ENCODE results near the gene FARS2.

The FARS2 gene

DNA sequence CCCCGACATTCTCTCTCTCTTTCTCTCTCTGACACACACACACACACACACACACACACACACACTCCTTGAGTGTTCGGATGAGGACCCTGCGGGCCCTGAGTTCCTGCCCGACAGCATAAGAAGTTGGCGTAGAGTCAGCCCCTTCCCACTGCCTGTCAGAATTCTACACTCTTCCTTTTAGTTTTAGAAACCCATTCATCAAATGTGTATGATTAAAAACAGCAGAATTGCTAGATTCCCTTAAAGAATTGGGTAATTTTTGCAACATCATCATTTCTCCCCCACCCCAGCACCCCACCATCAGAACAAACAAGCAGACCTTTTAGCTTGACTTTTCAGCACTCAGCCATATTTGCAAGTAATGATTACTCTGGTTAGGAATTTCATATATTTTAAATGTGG is 322.8 kb downstream of the FARS2 start:
- peak; percentile 71 for DNase-seq (ENCODE audit: low read depth)

DNA sequence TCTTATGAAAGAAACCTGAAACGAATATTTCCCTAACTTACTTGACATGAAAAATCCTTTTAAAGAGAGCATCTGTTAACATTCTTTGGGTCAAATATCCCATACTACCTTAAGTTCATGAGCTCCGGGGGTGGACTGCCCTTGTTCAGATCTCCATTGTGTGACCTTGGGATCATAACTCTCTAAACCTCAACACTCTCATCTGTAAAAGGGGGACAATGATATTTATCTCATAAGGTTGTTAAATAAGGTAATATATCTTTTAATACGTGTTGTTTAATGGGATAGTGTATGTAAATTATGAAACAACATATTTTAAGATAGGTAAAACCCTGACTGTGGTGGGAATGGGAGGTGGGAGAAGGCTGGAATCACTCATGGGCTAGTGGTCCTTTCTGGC is 326.3 kb downstream of the FARS2 start:
- DNase-seq (ENCODE audit: low read depth): no peak

DNA sequence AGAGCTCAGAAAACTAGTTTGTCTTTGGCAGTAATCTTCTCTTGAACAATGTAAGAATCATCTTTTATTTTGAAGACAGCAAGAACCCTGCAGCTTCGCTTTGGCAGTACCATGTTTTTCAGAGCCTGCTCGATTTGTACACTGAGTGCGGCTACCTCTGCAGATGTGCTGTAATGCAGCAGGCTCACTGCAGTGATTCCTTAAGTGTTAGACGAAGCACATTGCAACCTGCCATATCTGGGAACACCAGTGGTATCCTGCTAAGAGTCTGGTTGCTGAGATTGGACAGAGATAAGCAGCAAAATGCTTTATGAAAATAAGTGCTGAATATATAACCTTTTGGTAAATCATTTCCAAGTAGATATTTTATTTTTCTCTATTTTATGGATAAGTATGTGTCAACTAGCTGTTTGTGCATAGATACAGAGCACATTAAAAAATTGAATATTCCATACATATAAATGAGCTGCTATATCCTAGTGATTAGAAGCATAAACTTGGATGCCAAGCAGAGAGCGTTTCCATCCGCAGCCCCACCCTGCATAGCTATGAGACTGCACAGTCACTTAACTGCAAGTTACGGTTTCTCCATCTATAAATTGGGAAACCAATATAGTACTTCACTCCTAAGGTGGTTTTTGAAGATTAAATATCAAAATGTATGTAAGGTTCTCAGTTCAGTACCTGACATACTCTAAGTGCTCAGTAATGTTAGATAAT is 328.3 kb downstream of the FARS2 start:
- DNase-seq (ENCODE audit: low read depth): no peak

DNA sequence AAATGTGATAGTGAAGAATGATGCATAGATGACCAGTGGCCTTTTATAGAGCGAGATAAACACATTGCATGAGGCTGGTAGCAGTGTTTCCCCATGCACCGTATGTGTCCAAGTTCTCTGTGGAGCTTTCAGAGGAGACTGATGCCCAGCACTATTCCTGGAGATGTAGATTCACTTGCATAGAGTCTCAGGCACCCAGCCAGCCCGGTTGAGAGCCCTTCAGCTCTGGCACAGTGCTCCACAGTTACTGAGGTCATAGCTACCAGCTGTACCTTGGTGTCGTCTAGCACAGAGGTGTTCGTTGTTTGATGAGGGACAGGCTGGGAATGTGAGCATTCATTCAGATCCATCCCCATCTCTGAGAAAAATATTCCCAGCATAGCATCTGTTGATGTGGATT is 328.9 kb downstream of the FARS2 start:
- no peak for DNase-seq (ENCODE audit: low read depth)

DNA sequence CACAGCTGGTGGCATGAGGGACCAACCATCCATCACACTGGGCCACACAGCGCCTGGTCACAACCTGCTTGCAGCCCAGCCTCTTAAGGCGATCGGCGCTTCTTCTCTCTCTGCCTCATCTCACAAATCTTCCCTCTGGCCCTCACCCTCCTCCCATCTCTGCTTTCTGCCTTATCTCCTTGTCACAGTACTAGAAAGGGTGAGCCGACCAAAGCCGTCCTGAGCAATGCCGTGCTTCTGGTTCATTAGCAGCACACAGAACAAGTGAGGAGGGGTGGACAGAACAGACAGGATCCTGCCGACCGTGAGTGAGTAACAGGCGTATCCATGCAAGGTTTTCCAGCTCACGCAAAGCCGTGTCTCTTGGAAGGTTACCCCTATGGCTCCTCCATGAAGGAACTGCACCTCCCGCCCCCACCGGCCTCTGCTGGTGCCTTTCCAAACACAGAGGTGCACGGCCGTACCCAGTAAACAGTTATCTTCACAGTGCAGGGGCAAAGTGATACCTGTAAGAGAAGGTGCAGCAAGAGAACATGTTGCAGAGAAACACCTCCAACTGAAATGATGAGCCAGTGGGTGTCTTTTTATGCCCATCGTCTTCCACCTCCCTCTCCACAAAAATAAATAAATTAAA is 331.7 kb downstream of the FARS2 start:
- no peak for DNase-seq (ENCODE audit: low read depth)

DNA sequence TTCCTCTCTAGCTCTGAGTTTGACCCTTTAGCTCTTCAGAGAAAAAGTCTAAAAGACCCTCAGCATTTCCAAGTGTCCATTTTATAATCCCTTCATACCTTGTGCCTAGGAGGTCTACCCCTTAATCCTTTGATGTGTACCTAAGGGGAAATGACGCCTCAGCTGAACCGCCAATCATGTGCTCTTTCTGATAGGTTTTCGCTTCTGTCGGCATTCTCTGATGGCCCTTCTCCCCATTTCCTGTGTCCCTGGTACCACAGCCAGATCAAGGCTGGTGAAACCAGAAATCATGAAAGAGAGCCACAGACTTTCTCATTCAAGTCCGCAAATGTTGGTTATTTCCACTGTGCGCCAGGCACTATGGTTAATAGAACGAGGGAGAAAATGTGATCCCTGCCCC is 333.9 kb downstream of the FARS2 start:
- DNase-seq (ENCODE audit: low read depth): no peak

DNA sequence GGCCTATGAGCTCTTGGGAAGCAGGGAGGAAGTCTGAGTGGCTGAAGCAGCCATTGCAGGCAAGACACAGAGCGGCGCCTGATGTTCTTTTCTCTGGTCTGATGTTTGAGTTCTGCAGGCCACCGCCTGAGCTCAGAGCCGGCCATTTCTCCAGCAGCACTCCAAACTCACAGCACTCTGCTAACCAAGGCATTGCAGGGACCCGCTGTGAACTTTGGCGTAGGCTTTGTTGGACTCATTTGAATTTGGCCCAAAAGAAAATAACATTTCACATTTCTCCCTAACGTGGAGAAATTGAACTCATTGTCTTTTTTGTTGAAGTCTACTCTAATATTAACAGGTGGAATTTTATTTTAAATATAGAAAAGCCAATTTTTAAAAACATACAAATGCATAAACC is 336.1 kb downstream of the FARS2 start:
- no peak for DNase-seq (ENCODE audit: low read depth)

DNA sequence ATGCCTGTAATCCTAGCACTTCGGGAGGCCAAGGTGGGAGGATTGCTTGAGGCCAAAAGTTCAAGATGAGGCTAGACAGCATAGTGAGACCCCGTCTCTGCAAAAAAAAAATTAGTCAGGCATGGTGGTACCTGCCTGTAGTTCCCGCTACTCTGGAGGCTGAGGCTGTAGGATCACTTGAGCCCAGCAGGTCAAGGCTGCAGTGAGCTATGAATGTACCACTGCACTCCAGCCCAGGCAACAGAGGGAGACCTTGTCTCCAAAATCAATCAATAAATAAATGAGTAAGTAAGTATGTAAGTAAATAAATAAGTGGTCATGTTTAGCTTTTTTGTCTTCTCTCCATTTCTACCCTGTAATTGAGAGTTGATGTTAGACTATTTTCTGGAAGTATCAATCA is 336.8 kb downstream of the FARS2 start:
- no peak for DNase-seq (ENCODE audit: low read depth)

DNA sequence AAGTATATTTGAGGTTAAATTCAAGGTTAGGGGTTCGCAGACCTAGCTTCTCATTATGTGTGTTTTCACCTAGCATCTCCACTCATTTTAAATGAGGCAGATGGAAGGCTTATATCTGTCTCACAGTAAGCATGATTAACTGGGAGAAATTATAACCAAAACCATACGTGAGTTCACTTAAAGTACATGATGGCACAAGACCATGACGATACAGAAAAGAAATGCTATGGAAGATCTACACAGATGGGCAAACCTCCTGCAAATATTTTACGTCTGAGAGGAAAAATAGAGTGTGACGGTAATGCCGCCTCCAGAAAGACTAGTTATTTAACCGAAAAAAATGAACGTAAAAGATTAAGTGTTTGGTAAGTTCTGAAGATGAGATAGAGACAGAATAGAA is 337.8 kb downstream of the FARS2 start:
- DNase-seq (ENCODE audit: low read depth): peak; percentile 59

DNA sequence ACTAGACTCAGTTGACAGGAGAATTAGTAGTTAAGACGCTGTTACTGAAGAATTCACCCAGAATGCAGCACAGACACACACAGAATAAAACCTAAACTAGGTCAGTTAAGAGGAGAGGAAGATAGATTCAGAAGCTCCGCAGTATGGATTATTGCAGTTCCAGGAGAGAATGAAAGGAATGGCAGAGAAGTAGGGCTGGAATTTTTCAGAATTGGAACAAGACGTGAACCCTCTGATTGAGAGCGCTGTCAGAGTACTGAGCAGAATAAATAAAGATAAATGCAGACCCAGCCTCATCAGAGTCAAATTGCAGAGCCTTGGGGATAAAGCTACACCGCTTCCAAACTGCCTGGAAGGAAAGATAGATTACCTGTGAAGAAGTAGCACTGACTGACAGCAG is 344.6 kb downstream of the FARS2 start:
- no peak for DNase-seq (ENCODE audit: low read depth)

DNA sequence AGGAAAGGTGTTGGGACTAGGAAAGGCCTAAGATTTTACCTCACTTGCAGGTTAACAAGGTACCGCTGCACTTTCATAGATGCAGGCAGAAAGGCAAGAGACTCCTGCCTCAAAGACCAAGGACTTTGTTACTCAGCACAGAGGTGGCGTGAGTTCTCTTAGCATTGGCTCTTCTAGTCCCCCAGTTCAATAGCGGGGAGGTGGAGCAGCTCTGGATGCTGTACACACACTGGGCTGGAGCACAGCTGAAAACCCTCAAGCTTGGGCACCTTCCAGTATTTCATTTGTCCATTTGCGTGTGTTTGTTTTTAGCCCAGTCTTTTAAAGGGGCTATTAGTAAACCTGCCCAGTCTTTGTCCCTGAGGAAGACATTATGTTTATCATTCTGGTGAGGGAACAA is 345.2 kb downstream of the FARS2 start:
- no peak for DNase-seq (ENCODE audit: low read depth)

DNA sequence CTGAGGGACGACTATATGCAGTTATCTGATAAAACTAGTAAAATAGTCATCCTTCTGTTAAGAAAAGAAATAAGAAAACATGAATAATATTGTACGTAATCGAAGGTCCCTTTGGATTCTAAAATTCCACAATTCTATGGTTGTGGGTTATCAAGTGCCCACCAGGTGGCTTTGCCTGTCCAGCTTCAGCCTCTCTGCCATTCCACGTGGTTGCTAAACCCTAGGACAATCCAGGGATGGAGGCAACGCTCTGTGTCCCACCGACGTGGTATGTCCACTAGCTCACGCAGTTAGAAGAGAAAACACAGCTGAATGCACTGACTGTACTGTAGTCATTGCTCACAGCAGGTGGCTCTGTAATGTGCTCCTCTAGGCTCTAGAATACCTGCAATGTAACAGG is 349.3 kb downstream of the FARS2 start:
- DNase-seq (ENCODE audit: low read depth): no peak

DNA sequence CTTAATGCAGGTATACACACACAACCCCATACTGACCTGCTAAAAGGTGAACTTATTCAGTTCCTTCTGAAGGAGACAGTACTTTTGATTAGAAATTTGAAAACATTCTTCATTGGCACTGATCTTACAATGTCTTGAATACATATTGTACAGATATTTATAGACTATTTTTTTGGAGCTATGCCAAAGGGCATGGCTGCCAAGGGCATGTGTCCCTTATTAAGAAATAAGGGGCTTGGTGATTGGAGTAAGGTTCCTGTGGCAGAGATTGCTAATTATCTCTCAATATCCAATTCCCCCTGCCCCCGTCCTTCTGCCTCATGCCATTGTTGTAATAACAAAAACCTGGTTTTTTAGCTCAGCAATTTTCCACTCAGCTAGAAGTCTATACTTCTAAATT is 355.9 kb downstream of the FARS2 start:
- DNase-seq (ENCODE audit: low read depth): peak; percentile 7

DNA sequence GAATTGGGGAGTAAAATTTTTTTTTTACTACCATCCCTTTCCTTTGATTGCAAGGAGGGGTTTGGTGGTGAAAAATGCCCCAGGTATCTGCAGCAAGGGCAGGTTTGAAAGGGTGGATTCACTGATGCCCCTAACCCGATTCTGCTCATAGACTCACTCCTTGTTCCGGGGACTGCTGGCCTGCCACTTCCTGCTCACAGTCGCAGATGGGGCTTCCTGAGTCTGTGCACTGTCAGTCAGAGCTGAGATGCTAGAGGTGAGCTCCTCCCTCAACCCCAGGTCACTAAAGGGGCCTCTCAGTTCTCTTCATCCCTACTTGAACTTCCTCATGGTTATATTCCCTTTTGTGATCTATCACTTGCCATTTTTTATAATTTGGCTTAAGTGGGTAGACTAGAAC is 357.9 kb downstream of the FARS2 start:
- DNase-seq (ENCODE audit: low read depth): no peak

DNA sequence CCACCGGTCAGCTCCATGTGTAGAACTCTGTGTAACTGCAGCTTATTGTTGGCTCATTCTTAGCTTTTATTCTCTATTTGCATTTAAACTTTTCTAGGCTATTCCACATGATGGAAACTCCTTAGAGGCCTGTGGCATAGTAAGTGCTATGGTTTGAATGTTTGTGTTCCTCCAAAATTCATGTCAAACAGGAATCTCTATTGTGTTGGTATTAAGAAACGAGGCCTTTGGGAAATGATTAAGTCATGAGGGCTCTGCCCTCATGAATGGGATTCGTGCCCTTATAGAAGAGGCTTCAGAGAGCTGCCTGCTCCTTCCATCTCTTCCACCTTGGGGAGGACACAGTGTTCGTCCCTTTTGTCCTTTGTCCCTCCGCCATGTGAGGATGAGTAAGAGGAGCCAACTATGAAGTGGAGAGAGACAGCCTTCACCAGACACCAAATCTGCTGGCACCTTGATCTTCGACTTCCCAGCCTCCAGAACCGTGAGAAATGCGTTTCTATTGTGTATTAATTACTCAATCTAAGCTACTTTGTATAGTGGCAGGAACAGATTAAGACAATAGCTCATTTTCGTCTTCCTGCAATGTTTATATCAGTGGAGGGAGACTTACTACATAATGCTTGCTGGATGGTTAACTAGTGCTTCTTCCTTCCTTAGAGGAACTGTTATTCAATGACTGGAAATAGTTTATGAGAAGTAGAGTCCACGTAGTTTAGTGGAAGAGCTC is 361.1 kb downstream of the FARS2 start:
- no peak for DNase-seq (ENCODE audit: low read depth)

DNA sequence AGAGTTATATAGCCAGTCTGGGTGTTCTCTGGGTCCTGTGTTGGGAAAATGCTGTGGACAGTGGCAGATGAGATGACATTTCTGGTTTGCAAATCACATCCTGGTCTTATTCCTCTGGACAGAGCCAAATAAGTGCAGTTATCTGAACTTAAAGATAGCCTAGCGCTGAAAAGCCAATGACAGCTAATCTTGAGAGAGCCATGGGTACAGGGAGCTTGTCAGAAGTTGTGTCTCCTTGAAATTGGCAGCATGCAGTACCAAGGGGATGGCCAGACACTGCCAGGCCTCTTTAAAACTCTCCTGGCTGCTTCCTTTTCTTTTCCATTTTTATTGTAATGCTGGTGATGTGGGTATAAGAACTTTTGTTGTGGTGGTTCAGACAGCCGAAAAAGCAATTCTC is 362.5 kb downstream of the FARS2 start:
- DNase-seq (ENCODE audit: low read depth): no peak

DNA sequence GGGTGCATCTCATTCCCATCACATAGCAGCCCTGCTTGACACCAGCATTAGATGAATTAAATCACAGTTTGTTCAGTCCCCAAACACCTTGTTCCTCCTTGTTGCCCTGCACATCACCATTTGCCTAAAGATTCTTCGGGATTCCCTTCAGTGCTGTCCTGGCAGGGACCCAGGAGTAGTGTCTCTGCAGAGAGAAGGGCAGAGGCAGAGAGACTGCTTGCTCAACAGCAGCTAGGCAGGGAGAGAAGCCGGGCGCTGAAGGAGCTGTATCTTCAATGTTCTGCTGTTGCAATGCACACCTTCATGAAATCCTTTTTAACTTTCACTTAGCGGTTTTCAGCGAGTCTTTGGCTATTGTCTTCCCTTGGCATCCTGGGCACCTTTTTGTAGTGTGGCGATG is 362.9 kb downstream of the FARS2 start:
- DNase-seq (ENCODE audit: low read depth): no peak

DNA sequence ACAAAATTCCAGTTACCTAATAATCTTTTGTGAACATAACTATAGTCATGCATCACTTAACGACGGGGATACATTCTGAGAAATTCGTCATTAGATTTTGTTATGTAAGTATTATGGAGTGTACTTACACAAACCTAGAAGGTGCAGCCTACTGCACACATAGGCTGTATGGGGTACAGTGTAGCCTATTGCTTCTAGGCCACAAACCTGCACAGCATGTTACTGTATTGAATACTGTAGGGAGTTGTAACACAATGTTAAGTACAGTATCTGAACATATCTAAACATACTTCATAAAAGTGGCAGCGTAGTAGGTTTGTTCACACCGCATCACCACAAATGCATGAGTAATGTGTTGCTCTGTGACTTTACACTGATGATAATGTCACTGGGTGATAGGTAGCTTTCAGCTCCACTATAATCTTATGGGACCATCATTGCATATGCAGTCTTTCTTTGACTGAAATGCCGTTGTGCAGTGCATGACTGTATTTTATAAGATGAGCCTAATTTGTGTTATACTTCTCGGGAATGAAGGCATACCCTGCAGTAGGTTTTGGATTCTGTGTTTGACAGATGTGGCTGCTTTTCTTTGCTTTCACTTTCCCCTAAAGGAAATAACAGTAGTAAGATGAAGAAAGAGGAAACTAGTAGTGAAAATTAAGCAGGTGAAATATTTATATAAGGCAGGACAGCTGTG is 365.6 kb downstream of the FARS2 start:
- DNase-seq (ENCODE audit: low read depth): no peak

DNA sequence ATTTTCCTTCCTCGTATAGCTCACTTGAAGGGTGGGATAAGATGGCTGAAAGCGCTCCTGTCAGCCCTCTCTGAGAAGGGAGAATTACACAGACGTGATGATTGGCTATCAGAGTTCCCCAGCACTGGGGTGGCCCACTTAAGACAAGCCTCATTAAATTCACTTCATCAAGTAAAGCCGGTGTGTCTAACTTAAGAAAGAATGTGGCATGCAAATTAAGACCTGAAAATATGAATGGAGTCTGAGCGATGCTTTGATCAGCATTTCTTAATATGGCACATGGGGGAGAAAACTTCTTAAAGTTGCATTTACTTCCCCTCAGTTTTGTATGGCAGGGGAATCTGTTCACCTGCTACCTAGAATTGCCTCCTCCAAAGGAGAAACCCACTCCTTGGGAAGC is 369.3 kb downstream of the FARS2 start:
- DNase-seq (ENCODE audit: low read depth): no peak

DNA sequence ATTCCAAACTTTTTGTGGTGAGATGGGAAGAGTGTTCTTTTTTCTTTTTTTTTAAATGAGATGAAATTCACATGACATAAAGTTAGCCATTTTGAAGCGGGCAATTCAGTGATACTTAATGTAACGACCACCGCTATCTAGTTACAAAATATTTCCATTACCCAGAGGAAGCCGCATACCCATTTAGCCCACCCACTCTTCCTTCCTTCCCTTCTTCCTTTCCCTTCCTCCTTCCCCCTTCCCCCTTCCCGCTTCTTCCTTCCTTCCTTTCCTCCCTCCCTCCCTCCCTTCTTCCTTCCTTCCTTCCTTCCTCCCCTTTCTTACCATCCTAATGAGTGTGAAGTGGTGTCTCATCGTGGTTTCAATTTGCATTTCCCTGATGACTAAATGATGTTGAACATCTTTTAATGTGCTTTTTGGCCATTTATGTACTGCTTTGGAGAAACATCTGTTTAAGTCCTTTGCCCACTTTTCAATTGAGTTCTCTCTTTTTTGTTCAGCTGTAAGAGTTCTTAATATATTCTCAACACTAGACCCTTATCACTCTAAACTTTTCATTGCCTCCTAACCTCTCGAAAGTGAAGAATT is 371.1 kb downstream of the FARS2 start:
- DNase-seq (ENCODE audit: low read depth): no peak

DNA sequence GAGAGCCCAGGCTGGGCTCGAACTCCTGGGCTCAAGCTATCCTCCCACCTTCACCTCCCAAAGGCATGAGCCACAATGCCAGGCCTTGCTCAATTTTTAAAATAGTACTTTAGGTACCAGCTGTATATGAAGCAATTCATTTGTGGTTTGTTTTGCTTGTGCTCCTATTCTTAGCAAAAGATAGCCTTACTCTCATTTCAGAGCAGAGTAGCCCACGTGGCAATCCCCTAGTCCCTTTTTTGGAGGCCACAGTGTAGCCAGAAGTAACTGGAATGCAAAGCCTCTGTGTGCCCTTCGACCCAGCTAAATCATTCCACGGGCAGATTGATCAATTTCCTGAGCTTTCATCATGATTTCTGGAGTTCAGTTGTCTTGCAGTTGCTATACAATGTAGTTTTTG is 373.2 kb downstream of the FARS2 start:
- peak; percentile 81 for DNase-seq (ENCODE audit: low read depth)

DNA sequence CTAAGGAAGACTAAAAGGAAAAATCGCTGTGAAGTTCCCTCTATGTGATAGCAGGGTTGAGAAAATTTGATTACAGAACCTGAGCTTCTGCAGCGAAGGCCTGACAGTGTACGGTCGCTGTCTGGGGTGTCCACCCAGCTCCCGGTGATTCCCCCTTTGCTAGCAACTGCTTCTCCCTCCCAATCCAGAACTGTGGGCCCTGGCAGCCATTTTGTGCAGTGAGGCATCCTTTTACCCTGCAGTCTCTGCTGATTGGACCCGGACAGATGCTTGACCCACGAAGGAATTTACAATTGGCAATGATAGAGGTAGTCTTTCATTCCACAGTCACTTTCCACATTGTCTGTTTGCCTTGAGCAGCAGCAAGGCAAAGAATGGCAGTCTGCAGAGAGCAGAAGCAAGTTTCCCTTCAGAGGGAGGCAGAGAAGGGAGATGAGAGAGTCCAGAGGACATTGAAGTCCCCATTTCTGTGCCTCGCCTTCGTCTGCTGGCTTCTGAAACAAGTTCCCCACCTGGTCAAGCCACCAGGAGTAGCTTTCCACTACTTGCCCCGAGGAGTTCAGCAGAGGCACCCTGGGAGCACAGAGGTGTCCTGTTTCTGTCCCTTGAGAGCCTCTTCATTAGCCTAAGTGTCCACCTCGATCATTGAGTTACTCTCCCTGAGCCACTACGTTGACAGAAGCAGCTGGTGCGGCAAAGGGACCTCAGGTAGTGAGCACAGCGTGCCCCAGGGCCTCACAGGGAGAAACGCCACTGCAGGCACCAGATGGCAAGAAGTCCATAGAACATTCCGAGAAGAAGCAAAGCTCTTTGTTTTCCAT is 375.1 kb downstream of the FARS2 start:
- DNase-seq (ENCODE audit: low read depth): no peak

Data from fibroblast of gingiva (primary cell).